WTC11 (cell line): ENCODE data around the gene FBF1. TPM values are rescaled to one million over a fixed set of nuclear protein-coding genes. Genes with fewer than 3 reads are reported as not detected.

Experiments used
- CTCF ChIP-seq: fragments of 200-600 bp; IDR thresholded peaks from 2 replicates; pipeline ENCODE4 v1.8.0; 2022; ENCODE audit warnings: antibody characterized with exemption
- E2F1 ChIP-seq: sonication (generic); formaldehyde crosslinking; IDR thresholded peaks from 2 replicates; pipeline ENCODE4 v1.8.0; 2022; ENCODE audit warnings: mild to moderate bottlenecking, missing genetic modification reagents
- E2F4 ChIP-seq: sonication (generic); formaldehyde crosslinking; IDR thresholded peaks from 2 replicates; pipeline ENCODE4 v1.8.1; 2022; ENCODE audit warnings: low read depth, mild to moderate bottlenecking, moderate library complexity, missing genetic modification reagents, borderline replicate concordance
- E2F5 ChIP-seq: sonication (generic); formaldehyde crosslinking; IDR thresholded peaks from 2 replicates; pipeline ENCODE4 v1.8.1; 2022; ENCODE audit warnings: mild to moderate bottlenecking, moderate library complexity, missing genetic modification reagents
- ELF4 ChIP-seq: sonication (generic); formaldehyde crosslinking; IDR thresholded peaks from 2 replicates; pipeline ENCODE4 v1.8.1; 2022; ENCODE audit warnings: low read depth, mild to moderate bottlenecking, moderate library complexity, missing genetic modification reagents
- ESRRA ChIP-seq: sonication (generic); formaldehyde crosslinking; IDR thresholded peaks from 2 replicates; pipeline ENCODE4 v1.8.1; 2022; ENCODE audit warnings: mild to moderate bottlenecking, missing genetic modification reagents, borderline replicate concordance
- ETV6 ChIP-seq: sonication (generic); formaldehyde crosslinking; IDR thresholded peaks from 2 replicates; pipeline ENCODE4 v1.8.1; 2022; ENCODE audit warnings: mild to moderate bottlenecking, missing genetic modification reagents
- GRHL2 ChIP-seq: fragments of 250-450 bp; sonication (Bioruptor Pico); IDR thresholded peaks from 2 replicates; pipeline ENCODE4 v1.8.0; 2022; ENCODE audit warnings: mild to moderate bottlenecking, moderate library complexity; ENCODE audit not compliant: insufficient replicate concordance, severe bottlenecking
- HMGXB4 ChIP-seq: sonication (generic); formaldehyde crosslinking; IDR thresholded peaks from 2 replicates; pipeline ENCODE4 v1.8.1; 2023; ENCODE audit warnings: mild to moderate bottlenecking, moderate library complexity, missing genetic modification reagents
- IRF2 ChIP-seq: sonication (generic); formaldehyde crosslinking; IDR thresholded peaks from 2 replicates; pipeline ENCODE4 v1.8.0; 2022; ENCODE audit warnings: low read depth, missing genetic modification reagents, borderline replicate concordance
- JAZF1 ChIP-seq: fragments of 250-450 bp; sonication (Bioruptor Pico); IDR thresholded peaks from 2 replicates; pipeline ENCODE4 v1.9.0; 2021; ENCODE audit warnings: moderate library complexity, mild to moderate bottlenecking, inconsistent platforms
- JUN ChIP-seq: sonication (generic); formaldehyde crosslinking; IDR thresholded peaks from 2 replicates; pipeline ENCODE4 v1.8.0; 2023; ENCODE audit warnings: mild to moderate bottlenecking, missing genetic modification reagents
- KAT7 ChIP-seq: sonication (generic); formaldehyde crosslinking; IDR thresholded peaks from 2 replicates; pipeline ENCODE4 v1.8.1; 2023; ENCODE audit warnings: missing genetic modification reagents, mild to moderate bottlenecking, borderline replicate concordance
- MYBL2 ChIP-seq: sonication (generic); formaldehyde crosslinking; IDR thresholded peaks from 2 replicates; pipeline ENCODE4 v1.8.1; 2023; ENCODE audit warnings: mild to moderate bottlenecking, moderate library complexity, missing genetic modification reagents
- NFATC4 ChIP-seq: fragments of 250-450 bp; sonication (Bioruptor Pico); IDR thresholded peaks from 2 replicates; pipeline ENCODE4 v1.9.0; 2021; ENCODE audit warnings: mild to moderate bottlenecking
- NFE2L1 ChIP-seq: sonication (generic); formaldehyde crosslinking; IDR thresholded peaks from 2 replicates; pipeline ENCODE4 v1.8.1; 2023; ENCODE audit warnings: missing genetic modification reagents
- RELA ChIP-seq: sonication (generic); formaldehyde crosslinking; IDR thresholded peaks from 2 replicates; pipeline ENCODE4 v1.8.1; 2022; ENCODE audit warnings: missing genetic modification reagents, mild to moderate bottlenecking, borderline replicate concordance
- SMAD4 ChIP-seq: sonication (generic); formaldehyde crosslinking; IDR thresholded peaks from 2 replicates; pipeline ENCODE4 v1.8.0; 2022; ENCODE audit warnings: mild to moderate bottlenecking, missing genetic modification reagents
- SP1 ChIP-seq: sonication (generic); formaldehyde crosslinking; conservative IDR thresholded peaks from 2 replicates; pipeline ENCODE4 v1.8.1; 2022; ENCODE audit warnings: missing genetic modification reagents
- TP53 ChIP-seq: sonication (generic); formaldehyde crosslinking; IDR thresholded peaks from 2 replicates; pipeline ENCODE4 v1.8.1; 2023; ENCODE audit warnings: mild to moderate bottlenecking, missing genetic modification reagents
- USF1 ChIP-seq: sonication (generic); formaldehyde crosslinking; IDR thresholded peaks from 2 replicates; pipeline ENCODE4 v1.8.0; 2022; ENCODE audit warnings: mild to moderate bottlenecking, missing genetic modification reagents
- USF2 ChIP-seq: sonication (generic); formaldehyde crosslinking; IDR thresholded peaks from 2 replicates; pipeline ENCODE4 v1.8.1; 2023; ENCODE audit warnings: mild to moderate bottlenecking, missing genetic modification reagents, moderate library complexity
- ZNF416 ChIP-seq: fragments of 250-450 bp; sonication (Bioruptor Pico); IDR thresholded peaks from 2 replicates; pipeline ENCODE4 v1.9.0; 2021; ENCODE audit warnings: mild to moderate bottlenecking, inconsistent platforms
- ZNF532 ChIP-seq: fragments of 250-450 bp; sonication (Bioruptor Pico); IDR thresholded peaks from 2 replicates; pipeline ENCODE4 v1.9.0; 2021; ENCODE audit warnings: mild to moderate bottlenecking, borderline replicate concordance
- total RNA-seq: library from RNA; stranded (reverse); gene quantifications from 3 replicates; pipeline ENCODE4 v1.2.3, GENCODE V29; 2021

The FBF1 gene
- total RNA-seq, 1 experiment from 2014 or later: 19.8 TPM

GRCh38 chr17:75904749-75905521 is 35.9 kb downstream of the FBF1 start, which contains the start of gene MRPL38 (continued):
- TF ChIP-seq KAT7 (CRISPR knock-in tag) (peak; percentile 62; the same call in 1 of the 2 replicates), CTCF (peak; percentile 97), USF1 (CRISPR knock-in tag) (0 out of 2 replicates have a peak, but pooled peaks have one; percentile 10), SP1 (CRISPR knock-in tag) (peak; percentile 96), RELA (CRISPR knock-in tag) (no peak), IRF2 (CRISPR knock-in tag) (no peak), SMAD4 (CRISPR knock-in tag) (no peak), ETV6 (peak; percentile 40; the same call in 1 of the 2 replicates), NFE2L1 (CRISPR knock-in tag) (no peak; the same call in 1 of the 2 replicates), TP53 (CRISPR knock-in tag) (0 out of 2 replicates have a peak, but pooled peaks have one; percentile 29), USF2 (CRISPR knock-in tag) (peak; percentile 59), MYBL2 (CRISPR knock-in tag) (0 out of 2 replicates have a peak, but pooled peaks have one; percentile 34), ELF4 (CRISPR knock-in tag) (peak; percentile 72; the same call in 1 of the 2 replicates), NFATC4 (CRISPR knock-in tag) (no peak), E2F4 (CRISPR knock-in tag) (no peak), E2F5 (peak; percentile 87), JAZF1 (CRISPR knock-in tag) (no peak), E2F1 (CRISPR knock-in tag) (no peak), ESRRA (CRISPR knock-in tag) (no peak), ZNF532 (CRISPR knock-in tag) (no peak), GRHL2 (CRISPR knock-in tag) (no peak), ZNF416 (CRISPR knock-in tag) (0 out of 2 replicates have a peak, but pooled peaks have one; percentile 54), JUN (CRISPR knock-in tag) (no peak), HMGXB4 (CRISPR knock-in tag) (peak; percentile 97)
